ENCODE measurements around the gene SNX9.
A peak's percentile ranks its signal among the peaks of the same experiment; 100 is the strongest.
"Not testable (repeated sequence)": the region's sequence is repeated elsewhere in the genome, so short reads cannot be mapped to it uniquely, and the experiment has no call there.

The SNX9 gene

DNA sequence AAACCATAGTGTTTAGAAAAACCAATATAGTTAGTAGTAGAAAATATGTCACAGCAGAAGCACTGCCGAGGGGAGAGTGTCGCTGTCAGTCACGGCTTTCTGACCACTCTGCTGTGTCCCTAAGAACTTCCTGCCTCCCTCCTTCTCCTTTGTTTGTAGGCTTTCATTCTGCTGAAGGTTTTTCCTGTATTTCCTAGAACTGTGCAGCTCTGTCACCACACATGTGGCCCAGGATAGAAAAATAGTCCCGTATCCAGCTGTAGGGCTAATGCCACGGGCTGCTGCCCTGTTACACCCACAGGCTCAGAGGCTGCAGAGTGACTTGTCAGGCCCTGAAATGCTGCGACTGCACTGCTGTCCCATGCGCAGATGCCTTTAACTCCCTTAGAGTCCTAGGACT lies 106.0 kb downstream of the SNX9 start:
- no peak for DNase-seq

DNA sequence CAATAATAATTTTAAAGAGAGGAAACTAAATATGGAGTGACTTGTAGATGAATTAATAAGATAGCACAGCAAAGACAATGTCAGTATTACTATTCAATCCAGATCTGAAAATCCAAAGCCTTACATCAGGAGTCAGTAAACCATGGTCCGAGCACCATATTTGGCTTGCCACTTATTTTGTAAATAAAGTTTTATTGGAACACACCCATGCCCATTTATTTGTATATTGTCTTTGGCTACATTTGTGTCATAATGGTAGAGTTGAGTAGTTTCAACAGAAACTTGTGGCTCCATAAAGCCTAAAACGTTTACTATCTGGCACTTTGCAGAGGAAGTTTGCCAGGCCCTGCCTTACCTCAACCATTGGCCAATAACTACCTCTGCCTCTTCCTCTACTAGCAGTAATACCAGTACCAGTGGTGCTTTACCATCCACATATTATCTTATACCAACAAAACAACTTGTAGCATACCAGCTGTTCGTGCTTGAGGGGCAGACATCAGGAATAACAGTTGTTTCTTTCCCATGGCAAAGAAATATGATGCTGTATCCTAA lies 106.8 kb downstream of the SNX9 start:
- no peak for DNase-seq

DNA sequence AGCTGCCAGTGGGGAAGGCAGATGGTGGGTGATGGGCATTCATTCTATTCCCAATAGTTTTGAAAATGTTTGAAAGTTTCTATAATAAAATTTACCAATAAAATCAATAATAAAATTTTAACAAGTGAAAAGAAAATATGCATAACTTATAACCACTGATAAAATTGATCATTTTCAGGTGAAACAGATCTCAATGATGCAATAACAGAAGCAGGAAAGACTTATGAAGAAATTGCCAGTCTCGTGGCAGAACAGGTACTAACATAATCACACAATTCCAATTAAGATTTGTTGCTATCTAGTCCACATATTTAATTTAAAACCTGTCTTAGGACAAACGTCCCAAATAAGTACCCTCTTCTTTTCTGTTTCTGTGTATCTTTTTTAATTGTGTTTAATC lies 112.7 kb downstream of the SNX9 start:
- no peak for DNase-seq

DNA sequence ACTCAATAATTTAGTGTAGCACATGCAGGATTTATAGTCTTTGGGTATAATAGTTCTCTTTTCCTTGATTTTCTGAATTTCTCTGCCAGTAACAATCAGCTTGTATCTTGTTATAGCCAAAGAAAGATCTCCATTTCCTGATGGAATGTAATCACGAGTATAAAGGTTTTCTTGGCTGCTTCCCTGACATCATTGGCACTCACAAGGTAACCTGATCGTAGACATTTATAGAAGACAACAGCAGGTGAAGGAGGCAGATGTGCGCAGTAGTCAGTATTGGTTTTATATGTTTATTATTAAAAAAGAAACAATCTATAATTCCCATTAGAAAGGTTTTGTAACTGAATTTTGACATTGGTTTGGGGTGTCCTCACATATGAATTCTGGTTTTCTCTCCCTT lies 114.3 kb downstream of the SNX9 start:
- no peak for DNase-seq

DNA sequence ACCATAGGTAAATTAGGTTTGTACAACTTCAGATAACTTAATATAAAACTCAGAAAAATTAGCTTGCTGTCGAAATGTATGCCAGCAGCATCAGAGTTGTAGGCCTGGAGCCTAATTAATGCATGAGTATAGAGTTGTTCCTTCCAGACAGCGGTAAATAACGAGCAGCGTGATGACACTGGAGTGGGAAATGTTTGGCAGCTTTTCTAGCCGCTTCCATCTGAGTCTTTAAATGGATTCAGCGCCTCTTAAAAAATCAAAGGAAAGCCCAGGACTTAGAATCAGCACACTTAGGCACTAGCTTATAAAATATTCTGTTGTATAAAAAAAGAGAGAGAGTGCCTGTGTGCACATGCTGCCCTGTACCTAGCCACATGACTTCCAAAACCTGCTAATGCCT lies 114.9 kb downstream of the SNX9 start:
- no peak for DNase-seq

DNA sequence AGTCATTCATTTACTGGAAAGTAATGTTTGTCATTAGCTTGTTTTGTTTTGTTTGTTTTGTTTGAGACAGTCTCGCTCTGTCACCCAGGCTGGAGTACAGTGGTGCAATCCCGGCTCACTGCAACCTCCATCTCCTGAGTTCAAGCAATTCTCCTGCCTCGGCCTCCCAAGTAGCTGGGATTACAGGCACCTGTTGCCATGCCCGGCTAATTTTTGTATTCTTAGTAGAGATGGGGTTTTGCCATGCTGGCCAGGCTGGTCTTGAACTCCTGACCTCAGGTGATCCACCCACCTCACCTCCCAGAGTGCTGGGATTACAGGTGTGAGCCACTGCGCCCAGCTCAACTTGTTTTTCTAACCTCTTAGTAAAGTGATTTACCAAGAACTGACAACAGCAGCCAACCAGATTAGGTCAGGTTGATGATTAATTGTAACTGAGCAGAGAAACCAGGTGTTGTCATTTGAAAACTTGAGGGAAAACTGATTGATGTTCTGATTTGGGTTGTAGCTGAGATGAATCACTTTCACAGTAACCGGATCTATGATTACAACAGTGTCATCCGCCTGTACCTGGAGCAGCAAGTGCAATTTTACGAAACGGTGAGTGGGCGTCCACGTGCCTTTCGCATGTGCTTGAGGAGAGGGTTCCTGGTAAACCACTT lies 117.5 kb downstream of the SNX9 start:
- DNase-seq: peak; percentile 59

DNA sequence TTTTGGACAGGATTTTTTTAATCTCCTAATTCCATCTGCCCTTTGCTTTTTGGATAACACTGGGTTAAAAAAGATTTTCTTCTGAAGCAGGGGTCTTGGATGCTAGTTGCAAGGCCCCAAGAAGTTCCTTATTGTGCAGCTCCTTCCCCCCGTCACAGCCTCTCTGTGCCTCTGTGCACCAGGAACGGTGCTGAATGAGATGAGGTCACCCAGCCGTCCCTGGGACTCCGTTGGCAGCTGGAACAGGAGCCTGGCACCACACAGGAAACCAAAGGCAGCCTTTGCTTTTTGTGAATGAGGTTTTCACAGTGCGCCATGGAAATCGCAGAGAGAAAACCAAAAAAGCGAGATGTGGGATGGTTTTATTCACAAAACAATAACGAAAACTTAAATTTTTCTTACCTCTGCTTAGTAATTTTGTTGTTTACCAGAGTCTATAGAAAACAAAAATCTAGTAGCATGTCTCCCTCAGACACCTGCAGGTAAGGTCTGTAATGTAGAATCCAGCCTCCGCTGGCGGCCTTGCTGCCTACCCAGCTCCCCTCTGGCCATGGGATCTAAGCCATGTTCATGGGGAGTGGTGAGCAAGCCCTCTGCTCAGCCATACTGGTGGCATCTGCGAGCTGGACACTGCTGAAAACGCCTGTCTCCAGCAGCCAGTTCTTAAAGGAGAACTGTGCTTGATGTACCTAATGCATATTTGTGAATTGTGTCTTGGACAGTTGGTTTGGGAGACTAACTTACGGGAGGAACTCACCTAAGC lies 118.2 kb downstream of the SNX9 start:
- DNase-seq: no peak

DNA sequence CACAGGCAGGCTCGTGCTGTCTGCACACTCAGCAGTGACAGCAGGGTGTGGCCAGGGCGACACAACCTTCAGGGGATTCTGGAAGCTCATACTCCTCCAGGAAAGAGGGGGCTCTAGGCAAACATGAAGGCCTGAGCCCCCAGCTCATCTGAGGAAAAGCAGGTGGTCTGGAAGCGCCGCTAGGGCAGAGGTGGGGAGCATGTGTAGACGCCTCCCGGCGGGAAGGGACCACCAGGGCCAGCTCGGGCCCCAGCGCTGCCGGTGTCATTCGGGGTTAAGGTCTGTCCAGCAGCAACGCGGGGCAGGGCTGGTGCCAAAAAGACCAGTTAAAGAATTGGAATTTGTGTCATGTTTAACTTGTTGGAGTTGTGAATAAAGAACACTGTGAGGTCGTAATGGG lies 119.3 kb downstream of the SNX9 start:
- DNase-seq: no peak

DNA sequence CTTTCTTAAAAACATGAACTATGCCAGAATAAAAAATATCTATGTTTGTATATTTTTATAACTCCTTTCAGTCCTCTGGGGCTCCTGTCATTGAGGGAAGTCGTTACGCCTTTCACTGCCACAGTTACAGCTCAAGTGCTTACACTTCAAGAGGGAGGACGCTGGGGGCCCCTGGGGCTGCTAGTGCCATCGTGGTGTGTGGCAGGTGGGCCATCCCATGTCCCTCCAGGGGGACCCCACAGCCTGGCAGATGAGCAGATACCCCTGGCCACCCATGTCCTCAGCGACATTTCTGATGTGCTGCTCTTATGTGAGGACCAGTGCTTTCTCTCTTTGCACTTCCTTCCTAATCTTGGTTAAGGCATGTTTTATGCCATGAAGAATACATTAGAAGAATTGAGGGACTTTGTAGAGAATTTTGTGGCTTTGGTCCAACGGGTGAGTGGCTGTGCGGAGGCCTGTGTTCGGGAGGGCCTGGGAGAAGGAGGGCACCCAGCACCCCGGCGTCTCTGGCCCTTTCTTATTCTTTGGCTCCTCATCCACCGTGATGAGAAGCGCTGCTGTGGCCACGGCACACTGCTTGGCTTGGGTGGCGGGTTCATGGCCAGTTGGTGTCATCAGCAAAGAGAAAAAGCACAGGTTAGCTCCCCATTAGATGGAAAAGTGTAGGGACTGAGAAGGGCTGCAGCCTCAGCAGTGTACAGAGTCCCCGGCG lies 120.4 kb downstream of the SNX9 start:
- no peak for DNase-seq

DNA sequence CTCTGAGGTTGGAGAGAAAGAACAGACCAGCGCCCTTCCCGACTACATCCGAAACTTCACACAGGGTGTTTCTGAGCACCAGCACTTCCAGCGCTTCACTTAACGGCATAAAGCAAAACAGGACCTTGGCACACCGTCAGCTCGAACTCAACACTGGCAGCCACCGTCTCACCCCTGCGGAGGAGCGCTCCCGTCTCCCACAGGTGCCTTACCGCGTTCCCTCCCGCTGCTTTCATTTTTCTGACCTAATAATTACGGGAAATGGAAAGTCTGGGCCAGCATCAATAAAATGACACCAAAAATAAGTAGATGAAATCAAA lies 120.9 kb downstream of the SNX9 start:
- DNase-seq: no peak

DNA sequence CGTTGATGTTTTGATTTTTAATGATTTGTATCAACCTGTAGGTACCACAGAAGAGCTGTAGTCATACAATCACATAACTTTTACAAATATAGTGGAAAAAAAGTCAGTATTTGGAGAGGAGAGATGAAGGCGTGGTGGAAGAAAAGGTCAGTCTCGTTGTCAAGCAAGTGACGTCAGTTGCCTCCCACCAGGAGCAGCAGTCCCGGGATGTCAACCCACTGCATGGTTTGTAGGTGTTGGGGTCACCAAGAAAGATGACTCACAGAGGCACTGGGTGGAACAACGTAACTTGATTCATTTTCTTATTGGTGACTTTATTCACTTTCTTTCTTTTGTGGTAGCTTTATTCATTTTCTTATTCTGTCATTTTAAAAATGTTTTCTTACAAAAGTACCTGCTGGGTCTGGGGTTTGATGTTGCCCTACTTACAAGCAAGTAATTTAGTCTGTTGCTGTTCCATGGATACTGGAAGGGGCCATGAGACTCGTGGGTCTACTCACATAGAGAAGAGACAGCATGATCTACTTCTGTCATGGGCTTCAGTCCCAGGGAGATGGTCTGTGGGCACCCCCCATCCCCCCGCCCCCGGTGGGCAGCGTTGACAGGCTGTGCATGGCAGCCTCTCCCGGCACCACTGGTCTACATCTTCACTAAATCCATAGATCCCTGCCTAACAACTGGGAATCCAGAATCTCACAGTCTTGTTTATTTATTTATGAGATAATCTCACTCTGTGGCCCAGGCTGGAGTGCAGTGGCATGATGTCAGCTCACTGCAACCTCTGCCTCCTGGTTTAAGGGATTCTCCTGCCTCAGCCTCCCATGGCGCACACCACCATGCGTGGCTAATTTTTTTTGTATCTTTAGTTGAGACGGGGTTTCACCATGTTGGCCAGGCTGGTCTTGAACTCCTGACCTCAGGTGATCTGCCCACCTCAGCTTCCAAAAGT lies 122.2 kb downstream of the SNX9 start:
- peak; percentile 40 to 43 for DNase-seq

DNA sequence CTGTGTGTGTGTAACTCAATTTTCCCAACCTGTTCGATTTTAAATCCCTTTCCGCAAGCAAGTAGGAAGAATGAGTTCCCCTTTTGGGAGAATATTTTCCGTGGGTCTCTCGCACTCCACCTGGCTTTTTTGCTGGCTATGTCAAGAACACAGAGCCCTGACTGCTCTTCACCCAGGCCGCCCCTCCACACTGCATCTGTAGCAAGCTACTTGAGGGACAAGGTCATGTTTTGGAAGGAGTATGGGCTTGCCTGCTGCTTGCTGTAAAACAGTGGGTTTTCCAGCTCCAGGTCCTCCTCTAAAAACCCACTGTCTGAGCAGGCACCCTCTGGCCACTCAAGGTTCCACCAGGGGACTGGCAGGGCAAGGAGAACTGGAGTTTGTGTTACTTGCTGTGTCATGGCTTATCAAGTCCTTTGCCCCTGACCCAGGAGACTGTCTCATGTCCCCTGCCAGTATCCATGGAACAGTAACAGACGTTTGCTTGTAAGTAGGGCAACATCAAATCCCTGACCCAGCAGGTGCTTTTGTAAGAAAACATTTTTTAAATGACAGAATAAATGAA lies 123.1 kb downstream of the SNX9 start:
- DNase-seq: no peak

DNA sequence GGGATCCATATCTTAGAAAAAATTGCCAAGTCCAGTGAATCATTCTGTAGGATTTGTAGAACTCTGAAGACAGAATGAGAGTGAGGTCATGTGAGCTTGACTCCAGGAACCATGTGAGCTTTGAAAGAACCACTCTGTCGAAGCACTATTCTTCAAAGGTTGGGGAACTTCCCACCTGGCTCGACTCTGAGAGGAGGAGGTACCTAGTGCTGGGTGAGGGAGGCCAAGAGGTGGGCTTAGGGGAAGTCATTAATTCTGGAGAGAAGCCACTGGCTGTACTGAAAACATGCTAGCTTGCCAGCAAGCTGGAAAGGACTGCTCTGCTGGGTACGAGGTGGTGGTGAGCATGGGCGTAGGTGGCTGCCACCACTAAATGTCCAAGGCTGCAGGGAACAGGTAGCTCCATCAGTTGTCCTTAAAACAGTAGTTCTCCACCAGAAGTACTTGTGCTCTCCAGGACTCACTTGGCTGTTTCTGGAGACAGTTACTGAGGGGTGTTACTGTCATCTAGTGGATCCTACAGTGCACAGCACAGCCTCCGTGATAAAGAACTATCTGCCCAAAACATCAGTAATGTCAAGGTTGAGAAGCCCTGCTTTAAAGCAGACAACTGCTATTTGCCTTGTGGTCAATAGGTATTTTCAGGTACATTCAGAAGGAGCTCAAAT lies 124.0 kb downstream of the SNX9 start:
- DNase-seq: no peak

DNA sequence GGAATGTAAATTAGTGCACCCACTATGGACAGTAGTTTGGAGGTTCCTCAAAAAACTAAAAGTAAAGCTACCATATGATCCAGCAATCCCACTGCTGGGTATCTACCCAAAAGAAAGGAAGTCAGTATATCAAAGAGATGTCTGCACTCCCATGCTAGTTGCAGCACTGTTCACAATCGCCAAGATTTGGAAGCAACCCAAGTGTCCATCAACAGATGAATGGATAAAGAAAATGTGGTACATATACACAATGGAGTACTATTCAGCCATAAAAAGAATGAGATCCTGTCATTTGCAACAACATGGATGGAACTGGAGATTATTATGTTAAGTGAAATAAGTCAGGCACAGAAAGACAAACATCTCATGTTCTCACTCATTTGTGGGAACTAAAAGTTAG lies 127.9 kb downstream of the SNX9 start:
- DNase-seq: not testable (repeated sequence)

DNA sequence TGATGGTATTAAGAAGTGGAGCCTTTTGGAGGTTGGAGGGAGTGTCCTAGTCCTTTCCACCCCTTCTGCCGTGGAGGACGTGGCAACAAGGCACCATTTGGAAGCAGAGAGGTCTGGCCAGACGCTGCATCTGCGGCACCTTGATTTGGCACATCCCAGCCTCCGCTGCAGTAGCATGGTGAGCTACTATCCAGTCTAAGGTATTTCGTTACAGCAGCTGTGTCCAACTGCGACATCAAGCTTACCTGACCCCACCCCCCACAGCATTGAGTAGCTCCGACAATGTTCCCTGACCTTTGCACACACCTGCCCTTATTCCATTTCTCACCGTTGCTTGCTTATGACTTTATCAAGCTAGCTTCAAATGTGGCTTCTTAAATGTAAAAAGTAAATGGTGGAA lies 128.8 kb downstream of the SNX9 start:
- no peak for DNase-seq

DNA sequence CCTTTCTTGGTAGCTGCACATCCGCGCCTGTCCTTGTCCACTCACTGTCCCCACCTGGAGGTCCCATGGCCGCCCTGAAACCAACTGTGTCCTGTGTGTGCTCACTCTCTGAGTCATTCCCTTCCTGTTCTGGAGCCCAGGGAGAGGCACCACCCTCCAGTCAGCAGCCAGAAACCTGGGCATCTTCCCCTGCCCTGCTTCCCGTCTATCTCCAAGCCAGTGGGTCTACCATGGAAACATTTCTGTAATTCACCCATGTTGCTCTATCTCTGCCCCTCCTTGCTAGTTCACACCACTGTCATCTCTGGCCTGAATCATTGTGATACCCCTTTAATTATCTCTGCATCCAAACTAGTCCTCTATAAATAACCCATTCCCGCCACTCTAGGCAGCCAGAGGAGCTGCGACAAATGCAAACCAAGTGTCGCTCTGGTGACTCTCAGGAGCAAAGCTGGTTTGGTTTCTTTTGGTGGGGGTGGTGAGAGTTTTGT lies 129.9 kb downstream of the SNX9 start:
- no peak for DNase-seq

DNA sequence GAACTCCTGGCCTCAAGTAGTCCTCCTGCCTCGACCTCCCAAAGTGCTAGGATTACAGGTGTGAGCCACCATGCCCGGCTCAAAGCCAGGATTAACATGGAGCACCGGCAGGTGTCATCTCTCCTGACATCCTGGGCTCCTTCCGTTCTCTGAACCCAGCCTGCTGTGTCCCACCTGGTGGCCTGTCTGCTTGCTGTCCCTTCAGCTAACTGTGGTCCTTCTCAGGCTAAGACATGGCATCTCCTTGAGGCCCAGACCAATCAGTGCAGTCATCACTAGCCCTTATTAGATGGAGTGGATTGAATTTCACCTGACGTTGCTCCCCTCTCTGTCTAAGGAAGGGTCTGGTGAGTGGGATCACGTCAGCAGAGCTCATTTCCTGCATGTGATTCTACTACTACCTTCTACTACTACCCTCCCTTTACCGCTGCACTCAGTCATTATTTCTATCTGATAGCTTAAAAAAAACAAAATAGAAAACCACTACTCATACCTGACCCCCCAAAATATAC lies 130.6 kb downstream of the SNX9 start:
- no peak for DNase-seq

DNA sequence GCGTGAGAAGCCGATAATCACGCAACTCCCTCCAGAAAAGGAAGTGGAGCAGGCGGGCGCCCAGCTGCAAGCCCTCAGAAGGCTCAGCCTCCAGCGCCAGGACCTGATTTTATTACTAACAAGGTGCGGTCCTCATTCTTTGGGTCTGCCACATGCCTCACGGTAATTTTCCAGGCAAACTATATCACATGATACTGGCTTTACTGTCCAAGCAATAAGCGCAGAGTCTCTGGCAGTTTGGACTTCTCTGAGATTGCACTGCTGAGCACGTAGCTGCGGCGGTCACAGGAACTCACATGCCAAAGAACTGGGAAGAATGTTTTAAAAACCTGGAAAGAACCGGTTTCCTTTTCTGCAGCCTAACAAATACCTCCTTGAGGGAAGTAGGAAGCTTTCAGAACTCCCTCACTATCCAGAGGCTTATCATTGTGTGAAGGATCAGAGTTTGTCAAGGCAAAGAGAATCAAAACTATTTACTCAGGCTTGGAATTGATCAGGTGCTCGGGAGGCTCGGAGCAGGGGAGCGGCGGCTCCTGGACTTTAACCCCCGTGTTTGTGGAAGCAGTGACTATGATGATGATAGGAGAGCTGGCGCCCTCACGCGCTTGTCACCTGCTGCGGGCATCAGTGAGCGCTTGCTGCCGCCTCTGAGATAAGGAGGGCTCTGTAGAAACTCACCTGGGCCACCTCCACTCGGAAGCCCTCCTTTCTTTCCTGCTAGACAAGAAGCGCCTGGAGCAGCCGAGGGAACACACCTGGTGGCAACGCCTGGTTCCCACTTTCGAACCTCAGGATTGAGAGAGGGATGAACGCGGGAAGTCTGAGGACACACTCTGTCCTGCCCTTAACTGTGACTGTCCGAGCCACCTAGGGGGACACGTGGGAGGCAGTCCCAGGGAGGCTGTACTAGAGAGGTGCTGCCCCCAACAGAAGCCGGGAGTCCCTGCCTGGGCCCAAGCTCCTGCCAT lies 131.4 kb downstream of the SNX9 start:
- DNase-seq: no peak

DNA sequence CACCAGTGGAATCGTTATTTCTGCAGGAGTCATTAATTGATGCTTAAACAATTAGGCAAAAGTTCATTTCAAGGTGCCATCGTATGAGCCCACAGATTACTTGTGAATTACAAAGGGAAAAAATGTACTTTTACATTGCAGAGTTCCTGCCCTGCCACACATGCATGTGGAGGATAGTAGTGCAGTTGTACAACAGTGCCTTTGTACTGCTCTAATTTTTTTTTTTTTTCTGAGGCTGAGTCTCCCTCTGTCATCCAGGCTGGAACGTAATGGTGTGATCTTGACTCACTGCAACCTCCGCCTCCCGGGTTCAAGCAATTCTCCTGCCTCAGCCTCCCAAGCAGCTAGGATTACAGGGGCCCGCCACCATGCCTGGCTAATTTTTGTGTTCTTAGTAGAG lies 132.6 kb downstream of the SNX9 start:
- no peak for DNase-seq

DNA sequence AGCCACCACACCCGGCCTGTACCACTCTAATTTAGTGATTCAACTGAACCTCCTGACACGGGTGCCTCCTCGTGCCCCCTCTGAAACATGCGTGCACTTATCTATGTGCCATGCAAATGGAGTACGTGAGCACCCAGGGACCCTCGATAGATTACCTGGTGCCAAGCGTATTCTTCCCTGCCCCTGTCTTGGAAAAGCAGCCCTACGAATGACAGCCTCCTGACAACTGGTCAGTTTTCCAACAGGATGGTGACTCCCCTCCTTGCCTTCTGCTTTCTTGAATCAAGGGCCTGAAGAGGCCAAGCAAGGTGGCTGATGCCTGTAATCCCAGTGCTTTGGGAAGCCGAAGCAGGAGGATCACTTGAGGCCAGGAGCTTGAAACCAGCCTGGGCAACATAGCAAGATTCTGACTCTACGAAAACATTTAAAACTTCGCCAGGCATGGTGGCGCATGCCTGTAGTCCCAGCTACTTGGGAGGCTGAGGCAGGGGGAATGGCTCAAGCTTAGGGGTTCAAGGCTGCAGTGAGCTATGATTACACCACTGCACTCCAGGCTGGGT lies 133.2 kb downstream of the SNX9 start:
- no peak for DNase-seq
